GM18505 (cell line): ENCODE data around the gene NOL11.
"Not testable (repeated sequence)": the region's sequence is repeated elsewhere in the genome, so short reads cannot be mapped to it uniquely, and the experiment has no call there.

ENCODE experiments used
- ATAC-seq: cut with Tn5 transposase; IDR thresholded peaks from one replicate; pipeline ENCODE4 v1.9.1; 2021; ENCODE audit not compliant: unreplicated experiment
- POLR2A ChIP-seq: IDR thresholded peaks from 4 replicates; pipeline ENCODE4 v1.6.1; 2011; ENCODE audit warnings: borderline replicate concordance; ENCODE audit not compliant: insufficient read depth, insufficient read length; ENCODE audit errors: extremely low read depth

The NOL11 gene

GRCh38 chr17:67689534-67690177, 28.1 kb upstream of the NOL11 start:
- TF ChIP-seq POLR2A = no peak
- no peak for ATAC-seq

GRCh38 chr17:67693811-67694210, 23.9 kb upstream of the NOL11 start:
- TF ChIP-seq POLR2A = no peak
- no peak for ATAC-seq

DNA sequence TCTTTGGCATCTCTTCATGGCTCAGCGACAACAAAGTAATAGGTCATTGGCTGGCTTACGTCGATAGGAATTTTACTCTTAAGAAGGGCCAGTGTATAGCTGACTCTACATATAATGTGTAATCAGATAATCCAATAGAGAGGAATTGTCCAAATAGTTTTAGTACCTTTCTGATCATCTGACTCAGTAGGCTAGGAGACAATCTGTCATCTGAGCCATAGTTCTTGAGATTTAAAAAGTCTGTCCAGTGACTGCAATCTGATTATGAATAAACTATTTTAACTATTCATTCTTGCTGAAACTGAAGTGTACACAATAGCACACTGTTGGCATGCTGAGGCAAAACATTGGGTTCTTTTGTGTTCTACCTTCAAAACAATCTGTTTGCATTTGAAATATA, 21.4 kb upstream of the NOL11 start:
- ATAC-seq = no peak
- no peak for TF ChIP-seq POLR2A

- no peak for TF ChIP-seq POLR2A
- no peak for ATAC-seq
Measured at GRCh38 chr17:67696853-67697498, 20.8 kb upstream of the NOL11 start.

- no peak for TF ChIP-seq POLR2A
- no peak for ATAC-seq
Measured at GRCh38 chr17:67700037-67700724, 17.6 kb upstream of the NOL11 start.

DNA sequence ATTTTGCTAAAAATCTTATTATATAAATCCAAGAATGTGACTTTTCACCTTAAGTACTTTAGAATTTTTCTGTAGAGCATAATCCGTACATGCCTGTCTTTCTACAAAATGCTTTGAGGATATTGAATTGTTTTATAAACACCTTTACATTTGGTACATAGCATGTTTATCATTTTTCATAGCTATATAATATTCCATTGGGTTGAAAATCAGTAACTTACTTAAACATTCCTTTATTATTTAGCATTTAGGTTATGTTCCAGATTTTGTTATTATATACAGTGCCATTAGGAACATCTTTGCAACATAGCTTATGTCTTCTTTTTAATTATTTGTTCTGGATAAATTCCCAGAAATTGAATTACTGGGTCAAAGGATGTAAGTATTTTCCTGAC, 17.0 kb upstream of the NOL11 start:
- ATAC-seq = no peak
- TF ChIP-seq POLR2A = no peak

DNA sequence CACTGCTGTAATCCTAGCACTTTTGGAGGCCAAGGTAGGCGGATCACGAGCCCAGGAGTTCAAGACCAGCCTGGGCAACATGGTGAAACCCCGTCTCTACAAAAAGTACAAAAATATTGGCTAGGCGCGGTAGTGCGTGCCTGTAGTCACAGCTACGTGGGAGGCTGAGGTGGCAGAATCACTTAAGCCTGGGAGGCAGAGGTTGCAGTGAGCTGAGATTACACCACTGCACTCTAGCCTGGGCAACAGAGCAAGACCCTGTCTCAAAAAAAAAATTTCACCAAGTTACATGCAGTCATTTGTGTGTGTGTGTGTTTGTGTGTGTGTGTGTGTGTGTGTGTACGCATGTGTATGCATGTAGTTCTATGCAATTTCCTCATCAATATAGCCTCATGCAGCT, 14.9 kb upstream of the NOL11 start:
- not testable (repeated sequence) for ATAC-seq

GRCh38 chr17:67707442-67707841, 10.3 kb upstream of the NOL11 start:
- TF ChIP-seq POLR2A = no peak
- no peak for ATAC-seq

DNA sequence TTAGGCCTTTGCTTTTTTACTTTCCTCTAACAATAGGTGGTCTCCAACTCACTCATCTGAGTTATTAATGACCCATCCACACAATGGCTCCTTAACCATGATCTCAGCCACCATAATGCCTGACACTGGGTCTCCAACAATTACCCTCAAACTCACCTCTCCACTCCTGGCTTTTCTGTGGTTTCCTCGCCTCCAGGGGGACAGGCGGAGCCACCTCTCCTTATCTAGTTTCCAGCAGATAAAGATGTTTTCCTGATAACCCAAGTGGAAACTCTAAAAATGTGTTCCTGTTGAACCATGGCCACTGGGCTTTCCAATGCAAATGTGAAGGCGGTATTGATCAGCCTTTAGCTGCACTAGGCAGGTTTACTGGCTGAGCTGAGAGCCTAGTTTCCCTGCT, 9.4 kb upstream of the NOL11 start:
- ATAC-seq = no peak
- no peak for TF ChIP-seq POLR2A

DNA sequence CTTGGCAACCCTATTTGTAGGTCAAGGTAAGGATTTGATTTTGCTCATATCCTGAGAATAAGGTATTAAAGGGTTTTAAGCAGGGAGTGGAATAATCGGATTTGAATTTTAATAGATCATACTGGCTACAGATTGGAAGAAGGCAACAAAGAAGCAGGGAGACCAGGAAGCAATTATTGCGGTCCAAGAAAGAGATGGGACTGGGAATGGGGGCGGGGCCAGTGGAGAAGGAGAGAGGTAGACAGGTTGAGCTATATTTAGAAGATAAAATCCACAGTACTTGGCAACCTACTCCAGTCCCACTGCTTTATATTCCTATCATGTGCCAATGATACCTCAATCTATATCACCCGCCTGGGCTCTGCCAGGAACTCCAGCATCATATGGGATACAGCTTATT, 5.8 kb upstream of the NOL11 start:
- TF ChIP-seq POLR2A = no peak
- ATAC-seq = no peak

DNA sequence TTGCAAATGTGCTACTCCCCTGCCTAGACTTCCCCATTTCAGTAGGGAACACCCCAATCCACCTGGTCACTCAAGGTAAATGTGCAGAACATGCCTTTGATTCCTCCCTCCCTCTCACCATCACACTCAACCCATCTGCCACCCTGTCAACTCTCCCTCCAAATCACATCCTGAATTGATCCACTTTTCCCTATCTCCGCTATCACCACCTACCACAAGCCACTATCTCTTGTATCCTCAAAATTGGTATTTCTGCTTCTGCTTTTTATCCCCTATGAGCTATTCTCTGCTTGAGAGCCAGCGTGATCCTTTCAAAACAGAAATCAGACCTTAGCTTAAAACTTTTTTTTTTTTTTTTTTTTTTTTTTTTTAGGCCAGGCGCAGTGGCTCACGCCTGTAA, 5.4 kb upstream of the NOL11 start:
- no peak for TF ChIP-seq POLR2A
- no peak for ATAC-seq

GRCh38 chr17:67713169-67713568, 4.6 kb upstream of the NOL11 start:
- no peak for TF ChIP-seq POLR2A
- ATAC-seq = no peak

GRCh38 chr17:67716405-67716798, 1.3 kb upstream of the NOL11 start:
- no peak for ATAC-seq

DNA sequence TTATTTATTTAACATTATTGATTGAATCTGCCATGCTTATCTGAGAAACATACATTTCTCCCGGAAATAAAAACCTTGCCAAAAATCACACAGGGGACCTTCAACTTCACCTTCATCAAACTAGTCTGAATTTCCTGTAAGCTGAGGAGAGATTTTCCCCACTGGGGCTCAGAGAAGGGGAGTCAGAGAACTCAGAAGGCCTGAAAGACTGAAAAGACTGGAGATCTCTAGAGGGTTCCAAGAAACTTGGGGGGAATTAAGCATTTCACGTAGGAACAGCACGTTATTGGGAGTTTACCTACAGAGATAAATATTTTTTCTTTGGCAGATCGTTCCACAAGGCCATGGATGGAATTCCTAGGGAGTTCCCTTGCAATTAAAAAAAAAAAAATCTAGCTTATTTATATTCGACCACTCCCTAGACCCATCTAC, 528 bp upstream of the NOL11 start:
- TF ChIP-seq POLR2A = no peak

More at GRCh38 chr17:67716405-67716798, 1.3 kb upstream of the NOL11 start:
- no peak for TF ChIP-seq POLR2A

More for the DNA sequence above, 528 bp upstream of the NOL11 start:
- no peak for ATAC-seq
